Ovary (tissue), 3 donors: Measurements from ENCODE around the gene CMPK2.

ENCODE experiments used
- EP300 ChIP-seq: sonication (generic); formaldehyde crosslinking; IDR thresholded peaks from one replicate; pipeline ENCODE4 v1.6.1; 2017; ENCODE audit warnings: antibody characterized with exemption
- POLR2A ChIP-seq: fragments of 450-650 bp; IDR thresholded peaks from one replicate; pipeline ENCODE4 v1.6.1; 2017; ENCODE audit warnings: antibody characterized with exemption, mild to moderate bottlenecking, moderate library complexity
- TF ChIP-seq, protein P1 (sequence below), 3 donors: fragments of 450-650 bp in 2 of 3; fragments of 200-600 bp in 1 of 3; IDR thresholded peaks; one replicate each; pipeline versions ENCODE4 v1.5.1 to v1.8.0; 2016 to 2022; ENCODE audit warnings: antibody characterized with exemption in 3 of 3, mild to moderate bottlenecking in 1 of 3
- donor health status: DM: no; HTN: no; CAD: no.

DNA sequence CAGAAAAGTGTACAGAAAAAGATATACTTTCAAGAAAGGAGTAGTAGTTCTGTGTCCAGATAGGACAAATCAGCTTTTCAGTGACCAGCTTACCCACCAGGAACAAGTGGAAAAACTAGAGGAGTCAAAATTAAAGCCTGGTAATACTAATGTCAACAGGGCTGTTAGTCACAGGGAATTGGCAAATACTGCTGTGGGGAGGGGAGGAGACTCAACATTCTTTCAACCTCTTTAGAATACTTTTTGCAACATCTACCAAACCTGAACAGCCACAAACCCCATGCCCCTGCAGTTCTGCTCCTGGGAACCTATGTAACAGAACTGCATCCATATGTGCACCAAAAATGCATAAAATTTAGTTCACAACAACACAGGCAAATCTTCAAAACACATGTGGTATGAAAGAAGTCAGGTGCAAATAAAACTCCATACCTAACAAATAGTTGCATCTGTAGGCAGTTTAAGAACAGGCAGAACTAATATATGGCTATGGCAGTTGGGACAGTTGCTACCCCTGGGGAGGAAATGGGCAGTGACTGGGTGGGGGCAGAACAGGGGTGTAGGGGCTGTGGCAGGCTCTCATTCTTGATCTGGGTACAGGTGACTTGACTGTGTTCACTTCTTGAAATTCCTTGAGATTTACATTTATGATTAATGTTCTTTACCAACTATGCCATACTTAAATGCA is 9.7 kb downstream of the CMPK2 start:
- TF ChIP-seq, protein P1, sequence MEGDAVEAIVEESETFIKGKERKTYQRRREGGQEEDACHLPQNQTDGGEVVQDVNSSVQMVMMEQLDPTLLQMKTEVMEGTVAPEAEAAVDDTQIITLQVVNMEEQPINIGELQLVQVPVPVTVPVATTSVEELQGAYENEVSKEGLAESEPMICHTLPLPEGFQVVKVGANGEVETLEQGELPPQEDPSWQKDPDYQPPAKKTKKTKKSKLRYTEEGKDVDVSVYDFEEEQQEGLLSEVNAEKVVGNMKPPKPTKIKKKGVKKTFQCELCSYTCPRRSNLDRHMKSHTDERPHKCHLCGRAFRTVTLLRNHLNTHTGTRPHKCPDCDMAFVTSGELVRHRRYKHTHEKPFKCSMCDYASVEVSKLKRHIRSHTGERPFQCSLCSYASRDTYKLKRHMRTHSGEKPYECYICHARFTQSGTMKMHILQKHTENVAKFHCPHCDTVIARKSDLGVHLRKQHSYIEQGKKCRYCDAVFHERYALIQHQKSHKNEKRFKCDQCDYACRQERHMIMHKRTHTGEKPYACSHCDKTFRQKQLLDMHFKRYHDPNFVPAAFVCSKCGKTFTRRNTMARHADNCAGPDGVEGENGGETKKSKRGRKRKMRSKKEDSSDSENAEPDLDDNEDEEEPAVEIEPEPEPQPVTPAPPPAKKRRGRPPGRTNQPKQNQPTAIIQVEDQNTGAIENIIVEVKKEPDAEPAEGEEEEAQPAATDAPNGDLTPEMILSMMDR (IDR thresholded peaks at IDR 0.05) = no peak
- no peak for TF ChIP-seq POLR2A
- no peak for TF ChIP-seq EP300
